Common myeloid progenitor, CD34-positive (primary cell): ENCODE data around the gene LYSMD2.

Experiments
- CTCF ChIA-PET: fragments of 350-600 bp; sonication (Branson Sonifier 250); formaldehyde crosslinking; loops from one replicate; lab custom pipeline; 2021; ENCODE audit warnings: antibody characterized with exemption; lab: Charles Lee
- POLR2A ChIA-PET: fragments of 350-600 bp; sonication (Branson Sonifier 250); formaldehyde crosslinking; loops from one replicate; lab custom pipeline; 2021; ENCODE audit warnings: antibody characterized with exemption; lab: Charles Lee
- DNase-seq, 3 donors: peaks; one replicate each; pipeline versions ENCODE4 v3.0.0 to v3.0.0-alpha.2; 2013
- H3K27ac ChIP-seq, 2 experiments: 1 replicate in 1 of 2; 2 replicates in 1 of 2; pipeline ENCODE4 v1.7.0; 2013; ENCODE audit warnings: inconsistent platforms in 2 of 2, low read length in 2 of 2, mild to moderate bottlenecking in 2 of 2, low read depth in 1 of 2, moderate library complexity in 1 of 2; ENCODE audit not compliant: severe bottlenecking in 2 of 2, insufficient read depth in 1 of 2, poor library complexity in 1 of 2
- H3K27me3 ChIP-seq, 5 experiments: replicated peaks in 2 of 5; 1 replicate in 3 of 5; 2 replicates in 2 of 5; pipeline versions ENCODE4 v1.6.1 to v1.7.0; 2013; ENCODE audit warnings: low read length in 4 of 5, mild to moderate bottlenecking in 2 of 5, moderate library complexity in 2 of 5, inconsistent platforms in 1 of 5; ENCODE audit not compliant: insufficient read depth in 5 of 5, control insufficient read depth in 4 of 5
- H3K36me3 ChIP-seq, 4 experiments: 1 replicate in 2 of 4; 2 replicates in 2 of 4; pipeline versions ENCODE4 v1.6.1 to v1.7.0; 2013; ENCODE audit warnings: low read length in 3 of 4, control low read depth in 1 of 4, mild to moderate bottlenecking in 1 of 4; ENCODE audit not compliant: control insufficient read depth in 4 of 4, insufficient read depth in 4 of 4
- H3K4me1 ChIP-seq, 4 experiments: 1 replicate in 3 of 4; 2 replicates in 1 of 4; pipeline versions ENCODE4 v1.6.1 to v1.7.1; 2013; ENCODE audit warnings: low read length in 3 of 4, mild to moderate bottlenecking in 3 of 4, control low read depth in 1 of 4, inconsistent platforms in 1 of 4, moderate library complexity in 1 of 4; ENCODE audit not compliant: control insufficient read depth in 4 of 4, insufficient read depth in 4 of 4; ENCODE audit errors: control extremely low read depth in 1 of 4
- H3K4me3 ChIP-seq, 7 experiments: 1 replicate in 4 of 7; 2 replicates in 3 of 7; pipeline versions ENCODE4 v1.5.1 to v1.7.0; 2013; ENCODE audit warnings: mild to moderate bottlenecking in 7 of 7, low read length in 6 of 7, moderate library complexity in 6 of 7, inconsistent platforms in 2 of 7, low read depth in 2 of 7, control low read depth in 1 of 7; ENCODE audit not compliant: insufficient read depth in 4 of 7, control insufficient read depth in 1 of 7; ENCODE audit errors: extremely low read depth in 1 of 7
- H3K9me3 ChIP-seq, 5 experiments: 1 replicate in 4 of 5; 2 replicates in 1 of 5; pipeline versions ENCODE4 v1.6.1 to v1.7.1; 2013; ENCODE audit warnings: low read length in 4 of 5, mild to moderate bottlenecking in 2 of 5, inconsistent platforms in 1 of 5, low read depth in 1 of 5, moderate library complexity in 1 of 5; ENCODE audit not compliant: control insufficient read depth in 4 of 5, insufficient read depth in 2 of 5; ENCODE audit errors: control extremely low read depth in 1 of 5
- WGBS: methylation state at CpG from one replicate; pipeline ENCODE4 v1.1.5; 2013; ENCODE audit not compliant: insufficient coverage; 5-methylcytosine and 5-hydroxymethylcytosine counted together

The LYSMD2 gene

DNA sequence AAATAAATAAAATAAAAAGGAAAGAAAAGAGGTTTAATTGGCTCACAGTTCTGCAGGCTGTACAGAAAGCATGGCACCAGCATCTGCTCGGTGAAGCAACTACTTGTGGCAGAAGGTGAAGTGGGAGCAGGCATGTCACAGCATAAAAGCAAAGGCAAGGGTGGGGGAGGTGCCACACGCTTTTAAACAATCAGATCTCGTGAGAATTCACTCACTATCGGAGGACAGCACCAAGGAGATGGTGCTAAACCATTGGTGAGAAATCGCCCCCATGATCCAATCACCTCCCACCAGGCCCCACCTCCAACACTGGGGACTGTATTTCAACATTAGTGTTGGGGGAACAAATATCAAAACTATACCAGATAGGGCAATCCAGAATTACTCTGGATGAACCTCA lies 40.9 kb downstream of the LYSMD2 start:
- no peak overlapping the region for H3K27ac ChIP-seq
- ChIA-PET CTCF (interaction anchor here (1.1 to 2.0 kb wide), 2 partner anchors 47 to 80 kb away, joined by 4 to 6 read pairs; no protein-coding TSS in a partner anchor), POLR2A (no interaction called here)
- WGBS = 90% methylated on average over 2 of the region's 5 CpGs
- H3K9me3 ChIP-seq = no peaks in the 10 kb centered on the region
- H3K27me3 ChIP-seq = peaks cover 0 to 2% (median 0%) of the 10 kb centered on the region in 5 experiments
- no peak for DNase-seq
- no peak overlapping the region for H3K4me3 ChIP-seq
- no peaks in the 10 kb centered on the region for H3K4me1 ChIP-seq
- H3K36me3 ChIP-seq = no peaks in the 10 kb centered on the region

DNA sequence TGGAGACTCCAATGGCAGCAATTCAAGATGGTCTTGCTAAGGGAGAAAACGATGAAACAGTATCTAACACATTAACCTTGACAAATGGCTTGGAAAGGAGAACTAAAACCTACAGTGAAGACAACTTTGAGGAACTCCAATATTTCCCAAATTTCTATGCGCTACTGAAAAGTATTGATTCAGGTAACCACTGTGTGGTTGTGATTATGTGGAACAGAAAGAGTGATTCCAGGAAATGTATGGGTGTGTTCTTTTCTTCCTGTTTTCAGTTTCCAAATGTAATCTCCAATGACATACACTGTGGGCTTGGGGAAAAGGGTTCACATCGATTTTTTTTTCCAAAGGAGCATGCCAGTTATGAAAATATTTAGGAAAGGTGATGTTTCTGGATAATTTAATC lies 45.3 kb downstream of the LYSMD2 start:
- H3K36me3 ChIP-seq = no peaks in the 10 kb centered on the region
- 83% methylated on average over 2 of the region's 3 CpGs for WGBS
- ChIA-PET POLR2A (no interaction called here), CTCF (no interaction called here)
- DNase-seq = no peak
- H3K27ac ChIP-seq = no peak overlapping the region
- H3K9me3 ChIP-seq = no peaks in the 10 kb centered on the region
- no peaks in the 10 kb centered on the region for H3K4me1 ChIP-seq
- peaks cover 0 to 11% (median 0%) of the 10 kb centered on the region in 5 experiments for H3K27me3 ChIP-seq
- H3K4me3 ChIP-seq = no peak overlapping the region

DNA sequence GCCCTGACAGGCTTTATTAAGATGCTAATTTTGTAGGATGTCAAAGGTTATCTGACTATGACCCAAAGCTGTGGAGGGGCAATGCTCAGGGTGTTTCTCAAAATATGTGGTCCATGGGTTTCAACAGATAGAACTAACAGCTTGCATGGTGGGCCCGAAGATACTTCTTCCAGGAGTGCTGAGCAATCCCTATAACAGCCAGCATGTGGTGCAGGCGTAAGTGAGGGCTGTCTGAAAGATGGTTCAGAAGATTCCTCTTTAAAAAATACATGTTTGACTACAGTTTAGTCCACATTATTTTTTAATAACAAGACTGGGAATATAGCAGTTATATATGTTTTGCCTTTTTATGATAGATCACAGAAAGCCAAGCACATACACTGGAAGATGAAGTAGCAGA lies 48.6 kb downstream of the LYSMD2 start:
- H3K36me3 ChIP-seq = no peaks in the 10 kb centered on the region
- ChIA-PET CTCF (interaction anchor here (0.6 to 3.0 kb wide), 6 partner anchors 39 to 87 kb away, joined by 3 to 18 read pairs (median 4); no protein-coding TSS in a partner anchor), POLR2A (interaction anchor here (0.9 kb wide), 1 partner anchor 46 kb away, joined by 3 read pairs; no protein-coding TSS in a partner anchor)
- H3K27ac ChIP-seq = no peak overlapping the region
- peak in 2 of 3 donors; percentile 23 to 38 for DNase-seq
- no peaks in the 10 kb centered on the region for H3K4me1 ChIP-seq
- H3K9me3 ChIP-seq = no peaks in the 10 kb centered on the region
- no peak overlapping the region for H3K4me3 ChIP-seq
- WGBS = 100% methylated on average over 1 of the region's 2 CpGs
- H3K27me3 ChIP-seq = peaks cover 0 to 13% (median 2%) of the 10 kb centered on the region in 5 experiments

DNA sequence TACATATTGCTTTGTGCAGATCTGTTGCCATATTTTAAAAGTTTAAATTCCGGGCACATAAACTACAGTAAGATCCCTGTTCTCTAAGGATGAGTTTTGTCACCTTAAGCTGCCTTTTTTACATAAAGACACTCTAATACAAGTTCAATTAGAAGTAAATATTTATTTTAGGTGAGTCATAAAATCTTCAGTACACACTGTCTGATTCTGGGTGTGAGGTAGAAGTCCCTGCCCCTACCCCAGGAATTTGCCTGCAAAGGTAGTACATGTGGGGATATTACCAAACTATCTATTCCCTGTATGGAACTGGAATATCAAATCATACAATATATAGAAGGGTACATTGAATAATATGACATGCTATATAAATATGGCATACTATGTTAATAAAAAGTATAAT lies 49.9 kb downstream of the LYSMD2 start:
- Histone ChIP-seq H3K4me1 (no peaks in the 10 kb centered on the region), H3K27ac (no peak overlapping the region), H3K27me3 (peaks cover 0 to 13% (median 10%) of the 10 kb centered on the region in 5 experiments), H3K9me3 (no peaks in the 10 kb centered on the region), H3K36me3 (no peaks in the 10 kb centered on the region), H3K4me3 (no peak overlapping the region)
- CTCF ChIA-PET = interaction anchor here (1.6 kb wide), 1 partner anchor 42 kb away, joined by 4 read pairs; no protein-coding TSS in a partner anchor
- POLR2A ChIA-PET = no interaction called here
- DNase-seq = no peak
- WGBS = no CpG with 5 or more reads among the region's 1 CpG

DNA sequence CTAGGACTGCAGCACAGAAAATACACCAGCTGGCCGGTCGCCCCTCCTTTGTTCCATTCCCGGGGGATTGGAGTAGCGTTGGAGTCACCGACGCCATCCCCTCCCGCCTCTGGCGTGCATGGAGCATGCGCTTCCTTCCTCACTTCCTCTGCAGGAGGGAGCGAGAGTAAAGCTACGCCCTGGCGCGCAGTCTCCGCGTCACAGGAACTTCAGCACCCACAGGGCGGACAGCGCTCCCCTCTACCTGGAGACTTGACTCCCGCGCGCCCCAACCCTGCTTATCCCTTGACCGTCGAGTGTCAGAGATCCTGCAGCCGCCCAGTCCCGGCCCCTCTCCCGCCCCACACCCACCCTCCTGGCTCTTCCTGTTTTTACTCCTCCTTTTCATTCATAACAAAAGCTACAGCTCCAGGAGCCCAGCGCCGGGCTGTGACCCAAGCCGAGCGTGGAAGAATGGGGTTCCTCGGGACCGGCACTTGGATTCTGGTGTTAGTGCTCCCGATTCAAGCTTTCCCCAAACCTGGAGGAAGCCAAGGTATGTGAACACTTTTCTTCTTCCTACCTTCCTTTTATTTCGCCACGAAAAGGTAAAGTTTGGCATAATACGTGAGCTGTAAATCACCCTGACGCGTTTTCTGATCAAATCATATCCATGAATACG lies 56.0 kb downstream of the LYSMD2 start, which contains the start of gene SCG3:
Gene SCG3, plus strand, starts transcription at position 201 of the 661 bp plus-strand sequence. Its CDS starts 253 bp downstream, at position 454.
- POLR2A ChIA-PET = no interaction called here
- 2% methylated on average over 28 of the region's 38 CpGs for WGBS

DNA sequence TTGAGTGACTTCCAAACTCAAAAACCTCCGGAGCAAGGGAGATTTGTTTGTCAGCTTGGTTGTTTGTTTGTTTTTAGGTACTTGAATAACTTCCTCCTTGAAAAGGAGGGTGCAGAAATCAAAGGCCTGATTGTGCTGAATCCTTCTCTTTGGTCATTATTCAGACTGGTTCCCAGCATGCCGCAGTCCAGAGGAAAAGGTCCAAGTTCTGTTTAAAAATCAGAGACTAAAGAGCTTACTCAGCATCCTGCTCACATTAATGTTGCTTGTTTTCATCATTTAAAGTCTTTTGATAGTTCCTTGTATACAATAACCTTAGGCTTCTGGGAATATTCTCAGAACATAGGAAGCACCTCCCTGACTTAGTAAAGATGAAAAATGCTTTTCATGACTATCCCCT lies 57.1 kb downstream of the LYSMD2 start:
- CTCF ChIA-PET = interaction anchor here (1.5 to 2.6 kb wide), 2 partner anchors 31 to 96 kb away, joined by 3 to 16 read pairs; no protein-coding TSS in a partner anchor
- Histone ChIP-seq H3K27me3 (peaks cover 4 to 29% (median 14%) of the 10 kb centered on the region in 5 experiments), H3K9me3 (no peaks in the 10 kb centered on the region)

More for the DNA sequence above, 56.0 kb downstream of the LYSMD2 start, which contains the start of gene SCG3:
- H3K27ac ChIP-seq = no peak within 1 kb of the TSS
- peak; percentile 61 to 79 (median 78) for DNase-seq
- H3K27me3 ChIP-seq = peaks cover 4 to 29% (median 14%) of the 10 kb centered on the region in 5 experiments
- no peaks in the 10 kb centered on the region for H3K9me3 ChIP-seq
- peak within 1 kb of the TSS in 3 of 7 experiments; percentile 41 to 47 (median 45) for H3K4me3 ChIP-seq
- peaks cover 0 to 9% (median 6%) of the 10 kb centered on the region in 4 experiments for H3K4me1 ChIP-seq
- CTCF ChIA-PET = interaction anchor here (0.5 to 2.6 kb wide), 4 partner anchors 32 to 180 kb away, joined by 3 to 16 read pairs (median 4); no protein-coding TSS in a partner anchor
- H3K36me3 ChIP-seq = no peaks in the 10 kb centered on the region

DNA sequence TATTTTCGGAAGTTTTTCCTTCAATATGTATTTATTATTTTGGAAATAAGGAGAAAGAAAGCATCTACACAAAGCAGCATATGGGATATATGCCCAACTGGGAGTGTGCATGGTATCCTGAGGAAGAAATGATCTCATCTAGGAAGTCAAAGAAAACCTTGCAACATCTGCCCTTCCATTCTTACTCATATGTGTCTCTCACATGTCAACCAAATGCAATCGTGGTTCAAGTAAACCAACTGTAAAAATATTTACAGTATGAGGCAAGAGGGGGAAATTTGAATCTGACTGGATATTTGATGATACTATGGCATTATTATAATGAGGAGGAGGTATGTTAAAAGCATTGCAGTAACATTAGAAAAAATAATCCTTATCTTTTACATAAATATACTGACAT lies 59.4 kb downstream of the LYSMD2 start:
- no peaks in the 10 kb centered on the region for H3K36me3 ChIP-seq
- peaks cover 0 to 9% (median 6%) of the 10 kb centered on the region in 4 experiments for H3K4me1 ChIP-seq
- WGBS = no CpG with 5 or more reads among the region's 2 CpGs
- H3K9me3 ChIP-seq = no peaks in the 10 kb centered on the region
- POLR2A ChIA-PET = no interaction called here
- DNase-seq = no peak
- H3K27ac ChIP-seq = no peak overlapping the region
- H3K4me3 ChIP-seq = no peak overlapping the region
- H3K27me3 ChIP-seq = peaks cover 4 to 24% (median 14%) of the 10 kb centered on the region in 5 experiments
- CTCF ChIA-PET = no interaction called here

More for the DNA sequence above, 57.1 kb downstream of the LYSMD2 start:
- 70% methylated on average over 2 of the region's 2 CpGs for whole genome bisulfite sequencing
- DNase-seq = no peak
- Histone ChIP-seq H3K4me3 (no peak overlapping the region), H3K36me3 (no peaks in the 10 kb centered on the region), H3K4me1 (peaks cover 0 to 9% (median 6%) of the 10 kb centered on the region in 4 experiments), H3K27ac (no peak overlapping the region)
- POLR2A ChIA-PET = no interaction called here
